Measurements from ENCODE around the gene ARHGEF25.
"Not testable (repeated sequence)": the region's sequence is repeated elsewhere in the genome, so short reads cannot be mapped to it uniquely, and the experiment has no call there.

Gene ARHGEF25

DNA sequence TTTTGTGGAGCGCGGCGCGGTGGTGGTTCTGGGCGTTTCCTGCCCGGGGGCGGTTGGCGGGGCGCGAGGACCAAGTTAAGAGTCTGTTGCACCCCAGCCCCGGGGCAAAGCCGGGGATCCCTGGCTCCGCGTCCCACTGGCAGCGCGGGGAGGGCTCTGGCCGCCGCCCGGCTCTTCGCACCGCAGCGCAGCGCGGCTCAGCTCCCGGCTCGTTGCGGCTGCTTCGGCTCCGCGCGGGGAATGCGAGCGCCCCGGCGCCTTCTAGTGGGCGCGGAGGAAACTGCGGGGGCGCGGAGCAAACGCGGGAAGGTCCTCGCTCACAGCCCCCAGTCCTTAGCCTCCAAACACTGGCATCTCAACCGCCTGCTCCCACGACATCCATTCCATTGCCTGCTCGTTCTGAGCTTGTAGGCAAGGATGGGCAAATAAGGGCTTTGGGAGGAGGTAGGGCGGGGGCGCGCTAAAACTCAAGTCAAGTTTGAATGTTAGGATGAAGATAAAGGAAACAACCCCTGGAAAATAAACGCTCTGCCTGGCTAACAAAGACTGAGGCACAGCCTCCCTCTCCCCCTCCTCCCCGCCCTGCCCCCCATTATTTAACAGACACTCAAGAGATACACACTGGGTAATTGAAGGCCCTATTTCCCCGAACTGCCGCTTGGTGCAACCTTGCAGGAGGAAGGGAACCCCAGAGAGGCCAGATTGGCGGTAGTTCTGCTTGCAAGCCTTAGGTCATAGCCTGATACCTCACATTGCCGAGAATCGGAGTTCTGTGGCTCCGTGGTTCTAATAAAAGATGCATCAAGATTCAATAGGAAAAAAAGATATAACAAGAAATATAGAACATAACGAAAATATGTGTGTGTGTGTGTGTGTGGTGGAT lies 22.0 kb downstream of the ARHGEF25 start, which contains the start of gene B4GALNT1:
TSS of gene B4GALNT1 (minus strand) at position 244 of the 883 bp plus-strand sequence. CDS start 1,069 bp downstream, outside the sequence.
- H3K36me3 ChIP-seq (ENCODE audit: insufficient read depth): no peaks in the 10 kb centered on the region; the same call in 1 of the 2 replicates
- H3K4me2 ChIP-seq: peak within 1 kb of the TSS; percentile 73
- H3K4me1 ChIP-seq (ENCODE audit: low read depth, poor library complexity, severe bottlenecking): peaks cover 14% of the 10 kb centered on the region
- peak within 1 kb of the TSS; percentile 91 for H3K9ac ChIP-seq
- TF ChIP-seq, protein P1, sequence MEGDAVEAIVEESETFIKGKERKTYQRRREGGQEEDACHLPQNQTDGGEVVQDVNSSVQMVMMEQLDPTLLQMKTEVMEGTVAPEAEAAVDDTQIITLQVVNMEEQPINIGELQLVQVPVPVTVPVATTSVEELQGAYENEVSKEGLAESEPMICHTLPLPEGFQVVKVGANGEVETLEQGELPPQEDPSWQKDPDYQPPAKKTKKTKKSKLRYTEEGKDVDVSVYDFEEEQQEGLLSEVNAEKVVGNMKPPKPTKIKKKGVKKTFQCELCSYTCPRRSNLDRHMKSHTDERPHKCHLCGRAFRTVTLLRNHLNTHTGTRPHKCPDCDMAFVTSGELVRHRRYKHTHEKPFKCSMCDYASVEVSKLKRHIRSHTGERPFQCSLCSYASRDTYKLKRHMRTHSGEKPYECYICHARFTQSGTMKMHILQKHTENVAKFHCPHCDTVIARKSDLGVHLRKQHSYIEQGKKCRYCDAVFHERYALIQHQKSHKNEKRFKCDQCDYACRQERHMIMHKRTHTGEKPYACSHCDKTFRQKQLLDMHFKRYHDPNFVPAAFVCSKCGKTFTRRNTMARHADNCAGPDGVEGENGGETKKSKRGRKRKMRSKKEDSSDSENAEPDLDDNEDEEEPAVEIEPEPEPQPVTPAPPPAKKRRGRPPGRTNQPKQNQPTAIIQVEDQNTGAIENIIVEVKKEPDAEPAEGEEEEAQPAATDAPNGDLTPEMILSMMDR (conservative IDR thresholded peaks at IDR 0.05; ENCODE audit: low read depth, low read length): peak; percentile 98
- H3K79me2 ChIP-seq (ENCODE audit: insufficient read depth, low read depth): peaks cover 3% of the 10 kb centered on the region; the same call in 1 of the 2 replicates
- H4K20me1 ChIP-seq (ENCODE audit: insufficient read depth): no peaks in the 10 kb centered on the region
- H3K27me3 ChIP-seq (ENCODE audit: insufficient read depth, low read depth): no peaks in the 10 kb centered on the region
- H2AFZ ChIP-seq (ENCODE audit: low read depth): peak within 1 kb of the TSS; percentile 93
- H3K4me3 ChIP-seq (IDR thresholded peaks at IDR 0.05; ENCODE audit: insufficient read depth, low read depth, low read length): no peak within 1 kb of the TSS
- H3K27ac ChIP-seq: peak within 1 kb of the TSS; percentile 53

DNA sequence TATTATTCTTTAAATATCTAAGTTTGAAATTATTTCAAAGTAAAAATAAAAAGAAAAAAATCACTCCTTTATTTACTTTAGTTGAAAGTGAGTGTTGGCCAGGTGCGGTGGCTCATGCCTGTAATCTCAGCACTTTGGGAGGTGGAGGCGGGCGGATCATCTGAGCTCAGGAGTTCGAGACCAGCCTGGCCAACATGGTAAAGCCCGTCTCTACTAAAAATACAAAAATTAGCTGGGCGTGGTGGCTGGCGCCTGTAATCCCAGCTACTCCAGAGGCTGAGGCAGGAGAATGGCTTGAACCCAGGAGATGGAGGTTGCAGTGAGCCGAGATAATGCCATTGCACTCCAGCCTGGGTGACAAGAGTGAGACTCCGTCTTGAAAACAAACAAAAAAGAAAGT lies 25.5 kb downstream of the ARHGEF25 start:
- not testable (repeated sequence) for H3K27ac ChIP-seq; H3K36me3 ChIP-seq (ENCODE audit: insufficient read depth); H4K20me1 ChIP-seq (ENCODE audit: insufficient read depth); H3K4me3 ChIP-seq (IDR thresholded peaks at IDR 0.05; ENCODE audit: insufficient read depth, low read depth, low read length); H3K9ac ChIP-seq; H3K4me2 ChIP-seq; H3K79me2 ChIP-seq (ENCODE audit: insufficient read depth, low read depth); H2AFZ ChIP-seq (ENCODE audit: low read depth); H3K27me3 ChIP-seq (ENCODE audit: insufficient read depth, low read depth)
- peaks cover 12% of the 10 kb centered on the region for H3K4me1 ChIP-seq (ENCODE audit: low read depth, poor library complexity, severe bottlenecking)

DNA sequence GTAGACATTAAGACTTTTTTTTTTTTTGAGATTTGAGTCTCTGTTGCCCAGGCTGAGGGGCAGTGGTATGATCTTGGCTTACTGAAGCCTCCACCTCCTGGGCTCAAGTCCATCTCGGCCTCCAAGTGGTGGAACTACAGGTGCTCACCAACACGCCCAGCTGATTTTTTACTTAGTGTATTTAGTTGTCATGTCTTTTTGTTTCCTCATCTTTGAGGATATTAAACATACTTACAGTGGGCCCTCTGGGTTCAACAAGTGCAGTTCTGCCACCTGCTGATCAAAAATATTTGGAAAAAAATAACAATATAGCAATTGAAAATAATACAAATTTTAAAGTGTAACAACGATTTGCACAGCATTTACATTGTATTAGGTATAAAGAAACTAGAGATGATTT lies 26.1 kb downstream of the ARHGEF25 start:
- H3K36me3 ChIP-seq (ENCODE audit: insufficient read depth): no peaks in the 10 kb centered on the region
- no peak overlapping the region for H2AFZ ChIP-seq (ENCODE audit: low read depth)
- peaks cover under 1% of the 10 kb centered on the region; the same call in 1 of the 2 replicates for H3K79me2 ChIP-seq (ENCODE audit: insufficient read depth, low read depth)
- H4K20me1 ChIP-seq (ENCODE audit: insufficient read depth): no peaks in the 10 kb centered on the region
- H3K4me3 ChIP-seq (IDR thresholded peaks at IDR 0.05; ENCODE audit: insufficient read depth, low read depth, low read length): no peak overlapping the region
- no peak overlapping the region for H3K27ac ChIP-seq
- H3K27me3 ChIP-seq (ENCODE audit: insufficient read depth, low read depth): no peaks in the 10 kb centered on the region
- peaks cover 10% of the 10 kb centered on the region for H3K4me1 ChIP-seq (ENCODE audit: low read depth, poor library complexity, severe bottlenecking)
- no peak overlapping the region for H3K4me2 ChIP-seq
- no peak overlapping the region for H3K9ac ChIP-seq
- TF ChIP-seq, protein P1 (conservative IDR thresholded peaks at IDR 0.05; ENCODE audit: low read depth, low read length): peak; percentile 57; the same call in 1 of the 2 replicates

DNA sequence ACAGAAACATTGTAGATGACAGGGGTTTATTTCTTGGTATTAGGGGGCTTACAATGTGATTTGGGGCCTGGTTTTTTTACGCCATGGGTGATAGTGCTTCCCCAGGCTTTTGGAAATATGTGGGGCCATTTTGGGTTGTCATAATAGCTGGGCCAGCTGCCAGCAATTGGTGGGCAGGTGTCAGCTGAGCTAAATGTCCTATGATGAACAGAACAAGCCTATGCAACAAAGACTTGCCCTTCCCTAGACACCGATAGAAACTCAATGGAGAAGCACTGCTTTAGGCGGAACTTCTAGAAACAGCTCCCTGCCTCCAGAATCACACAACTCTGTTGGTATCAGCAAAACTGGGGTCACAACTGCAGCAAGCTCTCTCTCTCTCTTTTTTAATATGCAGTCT lies 26.9 kb downstream of the ARHGEF25 start:
- H3K27ac ChIP-seq: no peak overlapping the region
- H3K27me3 ChIP-seq (ENCODE audit: insufficient read depth, low read depth): no peaks in the 10 kb centered on the region
- H3K4me3 ChIP-seq (IDR thresholded peaks at IDR 0.05; ENCODE audit: insufficient read depth, low read depth, low read length): no peak overlapping the region
- TF ChIP-seq, protein P1 (conservative IDR thresholded peaks at IDR 0.05; ENCODE audit: low read depth, low read length): no peak
- no peak overlapping the region for H3K4me2 ChIP-seq
- no peaks in the 10 kb centered on the region for H4K20me1 ChIP-seq (ENCODE audit: insufficient read depth)
- no peaks in the 10 kb centered on the region for H3K36me3 ChIP-seq (ENCODE audit: insufficient read depth)
- H3K9ac ChIP-seq: no peak overlapping the region
- peaks cover 10% of the 10 kb centered on the region for H3K4me1 ChIP-seq (ENCODE audit: low read depth, poor library complexity, severe bottlenecking)
- H3K79me2 ChIP-seq (ENCODE audit: insufficient read depth, low read depth): no peaks in the 10 kb centered on the region
- H2AFZ ChIP-seq (ENCODE audit: low read depth): no peak overlapping the region
